ENCODE data around the gene SEC23A.
"Not testable (repeated sequence)": the region's sequence is repeated elsewhere in the genome, so short reads cannot be mapped to it uniquely, and the experiment has no call there.

The SEC23A gene

GRCh38 chr14:39090548-39091111 lies 12.4 kb downstream of the SEC23A start:
- no peak for DNase-seq

- no peak for DNase-seq
These were observed 15.5 kb downstream of the SEC23A start for GRCh38 chr14:39087493-39087892.

- DNase-seq, result no peak
These were observed 17.1 kb downstream of the SEC23A start for GRCh38 chr14:39085933-39086332.

- DNase-seq, result no peak
These were observed 19.9 kb downstream of the SEC23A start for GRCh38 chr14:39083127-39083526.

GRCh38 chr14:39080886-39081285 lies 22.1 kb downstream of the SEC23A start:
- DNase-seq, result no peak

GRCh38 chr14:39071096-39071495 lies 31.9 kb downstream of the SEC23A start:
- no peak for DNase-seq

- no peak for DNase-seq
These were observed 33.1 kb downstream of the SEC23A start for GRCh38 chr14:39069923-39070322.

- not testable (repeated sequence) for DNase-seq
These were observed 33.7 kb downstream of the SEC23A start for GRCh38 chr14:39069169-39069805.

GRCh38 chr14:39060818-39061437 lies 42.1 kb downstream of the SEC23A start:
- no peak for DNase-seq

- no peak for DNase-seq
These were observed 47.1 kb downstream of the SEC23A start for GRCh38 chr14:39055786-39056474.

- not testable (repeated sequence) for DNase-seq
These were observed 50.1 kb downstream of the SEC23A start for GRCh38 chr14:39052869-39053454.

- no peak for DNase-seq
These were observed 52.6 kb downstream of the SEC23A start for GRCh38 chr14:39050389-39050788.

- DNase-seq, result not testable (repeated sequence)
These were observed 57.1 kb downstream of the SEC23A start for GRCh38 chr14:39045889-39046288.

GRCh38 chr14:39043352-39043943 lies 59.6 kb downstream of the SEC23A start:
- DNase-seq, result no peak

- DNase-seq, result no peak
These were observed 62.5 kb downstream of the SEC23A start for GRCh38 chr14:39040529-39040928.

- DNase-seq, result no peak
These were observed 64.5 kb downstream of the SEC23A start for GRCh38 chr14:39038542-39038941.

- DNase-seq, result no peak
These were observed 66.3 kb downstream of the SEC23A start for GRCh38 chr14:39036760-39037159.

GRCh38 chr14:39035336-39035735 lies 67.7 kb downstream of the SEC23A start:
- DNase-seq, result no peak

GRCh38 chr14:39034481-39035296 lies 68.3 kb downstream of the SEC23A start:
- no peak for DNase-seq

- no peak for DNase-seq
These were observed 69.7 kb downstream of the SEC23A start for GRCh38 chr14:39033371-39033770.

- no peak for DNase-seq
These were observed 72.8 kb downstream of the SEC23A start for GRCh38 chr14:39030209-39030608.

GRCh38 chr14:39029789-39030188 lies 73.2 kb downstream of the SEC23A start:
- no peak for DNase-seq
